Measurements from ENCODE around the gene BMP2K. TPM values are rescaled to one million over a fixed set of nuclear protein-coding genes. Genes with fewer than 3 reads are reported as not detected.

BMP2K gene
- total RNA-seq, 1 donor from 2014 or later, result 24.0 TPM

DNA sequence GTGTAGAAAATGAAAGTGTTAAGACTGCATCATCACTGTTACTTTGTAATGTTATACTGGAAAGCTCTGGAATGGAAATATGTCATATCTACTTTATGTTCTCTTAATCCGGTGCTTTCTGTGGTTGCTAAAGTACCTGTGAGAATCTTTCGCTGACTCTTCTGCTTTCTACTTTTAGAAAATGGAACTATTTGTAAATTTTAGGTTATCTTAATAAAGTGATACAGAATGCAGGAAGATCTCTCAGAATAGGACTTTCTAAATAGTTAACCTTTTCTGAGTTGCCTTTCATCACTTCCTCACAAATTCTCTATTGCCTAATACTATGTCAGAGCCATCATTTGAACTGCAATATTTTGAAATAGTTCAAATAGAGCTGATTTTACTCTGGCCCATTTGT, 69.3 kb downstream of the BMP2K start:
- TF ChIP-seq CTCF (conservative IDR thresholded peaks at IDR 0.05), result no peak
- DNase-seq (ENCODE audit: low read depth, low spot score), result no peak
- no peaks in the 10 kb centered on the region for H3K27me3 Mint-ChIP-seq (ENCODE audit: low read depth)
- no peak overlapping the region for H3K27ac Mint-ChIP-seq (ENCODE audit: unreplicated experiment)
- H3K4me1 Mint-ChIP-seq, result no peaks in the 10 kb centered on the region
- H3K36me3 Mint-ChIP-seq (ENCODE audit: low read depth), result peaks cover 8% of the 10 kb centered on the region
- no peak overlapping the region for H3K4me3 Mint-ChIP-seq
- no peaks in the 10 kb centered on the region for H3K9me3 Mint-ChIP-seq

- Mint-ChIP-seq H3K9me3 (no peaks in the 10 kb centered on the region), H3K27ac (ENCODE audit: unreplicated experiment) (no peak overlapping the region), H3K27me3 (ENCODE audit: low read depth) (no peaks in the 10 kb centered on the region), H3K4me1 (no peaks in the 10 kb centered on the region), H3K4me3 (no peak overlapping the region), H3K36me3 (ENCODE audit: low read depth) (peaks cover 8% of the 10 kb centered on the region)
- no peak for TF ChIP-seq CTCF (conservative IDR thresholded peaks at IDR 0.05)
- no peak for DNase-seq (ENCODE audit: low read depth, low spot score)
Observed at GRCh38 chr4:78846258-78846657, 70.1 kb downstream of the BMP2K start.

DNA sequence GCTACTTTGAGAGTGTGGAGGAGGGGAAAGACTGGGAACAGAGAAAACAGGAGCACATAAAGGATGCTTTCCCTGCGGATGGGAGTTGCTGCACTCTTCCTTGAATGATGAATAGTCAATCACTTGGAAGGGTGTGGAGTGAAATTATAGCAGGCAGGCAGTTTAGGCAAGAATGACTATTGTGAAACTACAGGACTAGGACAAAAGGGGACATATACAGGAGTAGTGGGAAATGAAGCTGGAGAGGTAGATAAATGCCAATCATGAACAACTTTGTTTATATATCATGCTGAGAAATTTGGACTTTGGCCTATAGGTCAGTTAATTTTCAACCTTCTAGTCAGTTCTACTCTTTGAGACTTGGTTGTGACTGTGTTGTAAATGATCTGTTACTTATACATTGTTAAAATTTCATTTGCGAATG, 86.2 kb downstream of the BMP2K start:
- no peak for DNase-seq (ENCODE audit: low read depth, low spot score)
- no peaks in the 10 kb centered on the region for H3K9me3 Mint-ChIP-seq
- no peak overlapping the region for H3K4me3 Mint-ChIP-seq
- H3K27me3 Mint-ChIP-seq (ENCODE audit: low read depth), result no peaks in the 10 kb centered on the region
- H3K36me3 Mint-ChIP-seq (ENCODE audit: low read depth), result peaks cover 3% of the 10 kb centered on the region
- no peak overlapping the region for H3K27ac Mint-ChIP-seq (ENCODE audit: unreplicated experiment)
- peaks cover 9% of the 10 kb centered on the region for H3K4me1 Mint-ChIP-seq
- TF ChIP-seq CTCF (conservative IDR thresholded peaks at IDR 0.05), result no peak

- Mint-ChIP-seq H3K4me3 (no peak overlapping the region), H3K4me1 (peaks cover 4% of the 10 kb centered on the region), H3K36me3 (ENCODE audit: low read depth) (peaks cover 7% of the 10 kb centered on the region), H3K27me3 (ENCODE audit: low read depth) (no peaks in the 10 kb centered on the region), H3K27ac (ENCODE audit: unreplicated experiment) (no peak overlapping the region), H3K9me3 (no peaks in the 10 kb centered on the region)
- DNase-seq (ENCODE audit: low read depth, low spot score), result no peak
- TF ChIP-seq CTCF (conservative IDR thresholded peaks at IDR 0.05), result no peak
Observed at GRCh38 chr4:78863254-78863869, 87.2 kb downstream of the BMP2K start.

GRCh38 chr4:78863991-78864390, 87.8 kb downstream of the BMP2K start:
- Mint-ChIP-seq H3K4me1 (peaks cover 4% of the 10 kb centered on the region), H3K4me3 (no peak overlapping the region), H3K36me3 (ENCODE audit: low read depth) (peaks cover 8% of the 10 kb centered on the region), H3K27ac (ENCODE audit: unreplicated experiment) (no peak overlapping the region), H3K9me3 (no peaks in the 10 kb centered on the region), H3K27me3 (ENCODE audit: low read depth) (no peaks in the 10 kb centered on the region)
- no peak for TF ChIP-seq CTCF (conservative IDR thresholded peaks at IDR 0.05)
- no peak for DNase-seq (ENCODE audit: low read depth, low spot score)
